Lower leg skin (tissue), 4 donors: ENCODE data around the gene FBXO38. TPM values are rescaled to one million over a fixed set of nuclear protein-coding genes. Genes with fewer than 3 reads are reported as not detected.

ENCODE experiments used
- DNase-seq, 2 donors: peaks; one replicate each; pipeline ENCODE4 v3.0.0-alpha.2; 2019; ENCODE audit warnings: low spot score in 2 of 2
- H3K4me3 ChIP-seq: fragments of 200-600 bp; sonication (generic); 2 replicates; pipeline ENCODE4 v1.5.1; 2017; ENCODE audit warnings: mild to moderate bottlenecking, low read depth; ENCODE audit not compliant: poor library complexity, severe bottlenecking
- CTCF ChIP-seq, 3 donors: fragments of 450-650 bp; IDR thresholded peaks; one replicate each; pipeline ENCODE4 v1.5.1; 2016; ENCODE audit warnings: antibody characterized with exemption in 3 of 3, mild to moderate bottlenecking in 3 of 3, moderate library complexity in 2 of 3
- POLR2A ChIP-seq, 2 donors: fragments of 450-650 bp; IDR thresholded peaks; one replicate each; pipeline ENCODE4 v1.6.1; 2016 to 2017; ENCODE audit warnings: antibody characterized with exemption in 2 of 2, mild to moderate bottlenecking in 1 of 2, moderate library complexity in 1 of 2
- WGBS, 2 donors: methylation state at CpG; one replicate each; pipeline ENCODE4 v1.1.5; 2018; 5-methylcytosine and 5-hydroxymethylcytosine counted together
- intact Hi-C: fragments of 100-400 bp; cut with DNase I; formaldehyde crosslinking; loops from one replicate; pipeline ENCODE4 v1.15.0; 2023; ENCODE audit warnings: low total_unique reads
- total RNA-seq, 4 donors: library from RNA; depleted of rRNA; stranded (reverse); fragments of >200 nt; gene quantifications; one replicate each; pipeline ENCODE4 v1.1.0, GENCODE V29; 2016

The FBXO38 gene
- total RNA-seq, 4 donors from 2014 or later, result 31.7 to 76.7 (median 42.1) TPM

- WGBS, 2 donors, result 71 to 86% methylated on average over 2 of the region's 2 CpGs
- no peak for DNase-seq
- H3K4me3 ChIP-seq, result no peak overlapping the region
- TF ChIP-seq CTCF (IDR thresholded peaks at IDR 0.05) (no peak), POLR2A (IDR thresholded peaks at IDR 0.05) (no peak)
- intact Hi-C loops, result no loop called here
Measured at GRCh38 chr5:148446611-148447010, 62.9 kb downstream of the FBXO38 start.

- no peak overlapping the region for H3K4me3 ChIP-seq
- DNase-seq, result no peak
- intact Hi-C loops, result loop anchor here (10.0 kb wide), 1 partner anchor 272 kb away; no protein-coding TSS in a partner anchor
- TF ChIP-seq CTCF (IDR thresholded peaks at IDR 0.05), result no peak
- no peak for TF ChIP-seq POLR2A (IDR thresholded peaks at IDR 0.05)
- 75 to 84% methylated on average over 10 of the region's 10 CpGs for WGBS, 2 donors
Measured at GRCh38 chr5:148452499-148453193, 68.9 kb downstream of the FBXO38 start.

GRCh38 chr5:148454576-148454975, 70.8 kb downstream of the FBXO38 start:
- WGBS, 2 donors, result 79 to 95% methylated on average over 5 of the region's 5 CpGs
- no peak for DNase-seq
- H3K4me3 ChIP-seq, result no peak overlapping the region
- no peak for TF ChIP-seq POLR2A (IDR thresholded peaks at IDR 0.05)
- no peak for TF ChIP-seq CTCF (IDR thresholded peaks at IDR 0.05)
- intact Hi-C loops, result loop anchor here (10.0 kb wide), 1 partner anchor 270 kb away; no protein-coding TSS in a partner anchor

- 61 to 68% methylated on average over 6 of the region's 6 CpGs for WGBS, 2 donors
- no peak overlapping the region for H3K4me3 ChIP-seq
- TF ChIP-seq POLR2A (IDR thresholded peaks at IDR 0.05) (no peak), CTCF (IDR thresholded peaks at IDR 0.05) (no peak)
- intact Hi-C loops, result loop anchor here (10.0 kb wide), 1 partner anchor 270 kb away; no protein-coding TSS in a partner anchor
- no peak for DNase-seq
Measured at GRCh38 chr5:148455185-148455584, 71.4 kb downstream of the FBXO38 start.

GRCh38 chr5:148457183-148457620, 73.4 kb downstream of the FBXO38 start:
- H3K4me3 ChIP-seq, result no peak overlapping the region
- no peak for DNase-seq
- TF ChIP-seq CTCF (IDR thresholded peaks at IDR 0.05) (no peak), POLR2A (IDR thresholded peaks at IDR 0.05) (no peak)
- intact Hi-C loops, result loop anchor here (10.0 kb wide), 1 partner anchor 268 kb away; no protein-coding TSS in a partner anchor
- WGBS, 2 donors, result 32 to 44% methylated on average over 5 of the region's 5 CpGs
